MV-4-11 (cell line): ENCODE results near the gene IFFO2.

Experiments used
- DNase-seq: peaks from one replicate; lab custom pipeline; 2025; lab: John Stamatoyannopoulos, UW

Gene IFFO2

GRCh38 chr1:18956193-18957135 is at the start of gene IFFO2:
IFFO2 (minus strand) TSS chr1:18956676; CDS start chr1:18956332, 344 bp downstream.
- peak; percentile 82 for DNase-seq

GRCh38 chr1:19006000-19006399 is 49.5 kb upstream of the IFFO2 start:
- DNase-seq, result no peak

GRCh38 chr1:19003371-19004290 is 47.2 kb upstream of the IFFO2 start:
- no peak for DNase-seq

GRCh38 chr1:19000065-19000464 is 43.6 kb upstream of the IFFO2 start:
- no peak for DNase-seq

- no peak for DNase-seq
Measured at GRCh38 chr1:18999359-18999758, 42.9 kb upstream of the IFFO2 start.

GRCh38 chr1:18998016-18998724 is 41.7 kb upstream of the IFFO2 start:
- DNase-seq, result no peak

GRCh38 chr1:18997508-18997907 is 41.0 kb upstream of the IFFO2 start:
- no peak for DNase-seq

- no peak for DNase-seq
Measured at GRCh38 chr1:18996548-18997177, 40.2 kb upstream of the IFFO2 start.

GRCh38 chr1:18994381-18994780 is 37.9 kb upstream of the IFFO2 start:
- no peak for DNase-seq

GRCh38 chr1:18992646-18993045 is 36.2 kb upstream of the IFFO2 start:
- no peak for DNase-seq

- no peak for DNase-seq
Measured at GRCh38 chr1:18991585-18991984, 35.1 kb upstream of the IFFO2 start.

GRCh38 chr1:18989896-18990295 is 33.4 kb upstream of the IFFO2 start:
- DNase-seq, result no peak

GRCh38 chr1:18989176-18989799 is 32.8 kb upstream of the IFFO2 start:
- no peak for DNase-seq

- DNase-seq, result no peak
Measured at GRCh38 chr1:18981242-18981641, 24.8 kb upstream of the IFFO2 start.

- no peak for DNase-seq
Measured at GRCh38 chr1:18978706-18979105, 22.2 kb upstream of the IFFO2 start.

GRCh38 chr1:18977428-18977827 is 21.0 kb upstream of the IFFO2 start:
- no peak for DNase-seq

- DNase-seq, result peak; percentile 55
Measured at GRCh38 chr1:18976096-18976495, 19.6 kb upstream of the IFFO2 start.

GRCh38 chr1:18974606-18975005 is 18.1 kb upstream of the IFFO2 start:
- no peak for DNase-seq

GRCh38 chr1:18974005-18974404 is 17.5 kb upstream of the IFFO2 start:
- DNase-seq, result no peak

GRCh38 chr1:18973446-18973955 is 17.0 kb upstream of the IFFO2 start:
- no peak for DNase-seq

GRCh38 chr1:18972991-18973390 is 16.5 kb upstream of the IFFO2 start:
- peak; percentile 37 for DNase-seq
